ENCODE results near the gene ZFYVE16. TPM values are rescaled to one million over a fixed set of nuclear protein-coding genes. Genes with fewer than 3 reads are reported as not detected.
"Not testable (repeated sequence)": the region's sequence is repeated elsewhere in the genome, so short reads cannot be mapped to it uniquely, and the experiment has no call there.

Gene ZFYVE16
- total RNA-seq, 4 donors from 2014 or later = 24.3 to 64.0 (median 34.0) TPM

- WGBS, 2 donors (ENCODE audit: low coverage in 1 of 2) = 72 to 86% methylated on average over 2 to 3 of the region's 3 CpGs
- intact Hi-C loops (cut with DNase I; ENCODE audit: low total_unique reads) (no loop called here), in situ Hi-C loops (cut with MboI; ENCODE audit: low pct_ligation_motif_present in 1 of 4, low pct_unique_long_range_greater_than_20kb in 1 of 4, low sequenced_read_pairs in 3 of 4) (loop anchor here in 3 of 4 donors (25.0 kb wide), 1 partner anchor 170 kb away; the partner anchor contains the start of genes DHFR (in 3 of the 3) and MSH3 (in 3 of the 3))
- H3K36me3 ChIP-seq = no peaks in the 10 kb centered on the region
- DNase-seq = no peak
- TF ChIP-seq CTCF (IDR thresholded peaks at IDR 0.05) (no peak), POLR2AphosphoS5 (IDR thresholded peaks at IDR 0.05) (no peak), POLR2A (IDR thresholded peaks at IDR 0.05) (no peak), EP300 (IDR thresholded peaks at IDR 0.05; ENCODE audit: low read depth) (no peak)
- no peak overlapping the region for H3K27ac ChIP-seq
- no peaks in the 10 kb centered on the region for H3K9me3 ChIP-seq
- peaks cover 0 to 11% (median 4%) of the 10 kb centered on the region in 4 donors for H3K4me1 ChIP-seq
- no peak overlapping the region for H3K4me3 ChIP-seq
- no peaks in the 10 kb centered on the region for H3K27me3 ChIP-seq
These were observed 84.9 kb downstream of the ZFYVE16 start for GRCh38 chr5:80492741-80493140.

DNA sequence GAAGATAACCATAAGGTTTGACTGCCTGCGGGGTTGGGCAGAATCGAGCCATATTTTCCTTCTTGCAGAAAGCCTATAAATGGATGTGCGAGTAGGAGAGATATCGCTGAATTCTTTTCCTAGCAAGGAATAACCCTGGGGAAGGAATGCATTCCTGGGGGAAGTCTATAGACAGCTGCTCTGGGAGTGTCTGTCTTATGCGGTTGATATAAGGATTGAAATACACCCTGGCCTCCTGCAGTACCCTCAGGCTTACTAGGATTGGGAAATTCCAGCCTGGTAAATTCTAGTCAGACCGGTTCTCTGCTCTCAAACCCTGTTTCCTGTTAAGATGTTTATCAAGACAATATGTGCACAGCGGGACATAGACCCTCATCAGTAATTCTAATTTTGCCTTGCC, 85.6 kb downstream of the ZFYVE16 start:
- H3K27me3 ChIP-seq; DNase-seq; H3K27ac ChIP-seq; H3K4me3 ChIP-seq; H3K36me3 ChIP-seq; H3K9me3 ChIP-seq; intact Hi-C loops (cut with DNase I; ENCODE audit: low total_unique reads): not testable (repeated sequence)
- WGBS, 2 donors (ENCODE audit: low coverage in 1 of 2) = 59 to 79% methylated on average over 4 to 7 of the region's 7 CpGs
- in situ Hi-C loops (cut with MboI; ENCODE audit: low pct_ligation_motif_present in 1 of 4, low pct_unique_long_range_greater_than_20kb in 1 of 4, low sequenced_read_pairs in 3 of 4) = loop anchor here in 3 of 4 donors (25.0 kb wide), 1 partner anchor 169 kb away; the partner anchor contains the start of genes DHFR (in 3 of the 3) and MSH3 (in 3 of the 3)
- H3K4me1 ChIP-seq = peaks cover 0 to 11% (median 4%) of the 10 kb centered on the region in 4 donors

GRCh38 chr5:80495891-80496290, 88.0 kb downstream of the ZFYVE16 start:
- intact Hi-C loops (cut with DNase I; ENCODE audit: low total_unique reads) = no loop called here
- TF ChIP-seq CTCF (IDR thresholded peaks at IDR 0.05) = no peak
- TF ChIP-seq POLR2A (IDR thresholded peaks at IDR 0.05) = no peak
- TF ChIP-seq POLR2AphosphoS5 (IDR thresholded peaks at IDR 0.05) = no peak
- TF ChIP-seq EP300 (IDR thresholded peaks at IDR 0.05; ENCODE audit: low read depth) = no peak

GRCh38 chr5:80502800-80503199, 94.9 kb downstream of the ZFYVE16 start:
- H3K4me1 ChIP-seq = no peaks in the 10 kb centered on the region

More at GRCh38 chr5:80495891-80496290, 88.0 kb downstream of the ZFYVE16 start:
- in situ Hi-C loops (cut with MboI; ENCODE audit: low pct_ligation_motif_present in 1 of 4, low pct_unique_long_range_greater_than_20kb in 1 of 4, low sequenced_read_pairs in 3 of 4) = loop anchor here in 3 of 4 donors (25.0 kb wide), 1 partner anchor 166 kb away; the partner anchor contains the start of genes DHFR (in 3 of the 3) and MSH3 (in 3 of the 3)
- H3K4me3 ChIP-seq = no peak overlapping the region
- no peaks in the 10 kb centered on the region for H3K9me3 ChIP-seq
- H3K36me3 ChIP-seq = no peaks in the 10 kb centered on the region
- WGBS, 2 donors (ENCODE audit: low coverage in 1 of 2) = 88 to 92% methylated on average over 2 of the region's 2 CpGs
- H3K4me1 ChIP-seq = no peaks in the 10 kb centered on the region
- no peaks in the 10 kb centered on the region for H3K27me3 ChIP-seq
- no peak overlapping the region for H3K27ac ChIP-seq
- no peak for DNase-seq

More at GRCh38 chr5:80502800-80503199, 94.9 kb downstream of the ZFYVE16 start:
- H3K36me3 ChIP-seq = no peaks in the 10 kb centered on the region
- DNase-seq = no peak
- in situ Hi-C loops (cut with MboI; ENCODE audit: low pct_ligation_motif_present in 1 of 4, low pct_unique_long_range_greater_than_20kb in 1 of 4, low sequenced_read_pairs in 3 of 4) = no loop called here
- H3K27me3 ChIP-seq = no peaks in the 10 kb centered on the region
- no peak overlapping the region for H3K4me3 ChIP-seq
- TF ChIP-seq POLR2A (IDR thresholded peaks at IDR 0.05) = no peak
- TF ChIP-seq POLR2AphosphoS5 (IDR thresholded peaks at IDR 0.05) = no peak
- no peak for TF ChIP-seq EP300 (IDR thresholded peaks at IDR 0.05; ENCODE audit: low read depth)
- no peak for TF ChIP-seq CTCF (IDR thresholded peaks at IDR 0.05)
- no peak overlapping the region for H3K27ac ChIP-seq
- intact Hi-C loops (cut with DNase I; ENCODE audit: low total_unique reads) = no loop called here
- WGBS, 2 donors (ENCODE audit: low coverage in 1 of 2) = 79 to 92% methylated on average over 2 of the region's 2 CpGs
- no peaks in the 10 kb centered on the region for H3K9me3 ChIP-seq
